Measurements from ENCODE around the gene HOXD10. TPM values are rescaled to one million over a fixed set of nuclear protein-coding genes. Genes with fewer than 3 reads are reported as not detected.

HOXD10 gene
- total RNA-seq, 1 donor from 2014 or later, result not detected

DNA sequence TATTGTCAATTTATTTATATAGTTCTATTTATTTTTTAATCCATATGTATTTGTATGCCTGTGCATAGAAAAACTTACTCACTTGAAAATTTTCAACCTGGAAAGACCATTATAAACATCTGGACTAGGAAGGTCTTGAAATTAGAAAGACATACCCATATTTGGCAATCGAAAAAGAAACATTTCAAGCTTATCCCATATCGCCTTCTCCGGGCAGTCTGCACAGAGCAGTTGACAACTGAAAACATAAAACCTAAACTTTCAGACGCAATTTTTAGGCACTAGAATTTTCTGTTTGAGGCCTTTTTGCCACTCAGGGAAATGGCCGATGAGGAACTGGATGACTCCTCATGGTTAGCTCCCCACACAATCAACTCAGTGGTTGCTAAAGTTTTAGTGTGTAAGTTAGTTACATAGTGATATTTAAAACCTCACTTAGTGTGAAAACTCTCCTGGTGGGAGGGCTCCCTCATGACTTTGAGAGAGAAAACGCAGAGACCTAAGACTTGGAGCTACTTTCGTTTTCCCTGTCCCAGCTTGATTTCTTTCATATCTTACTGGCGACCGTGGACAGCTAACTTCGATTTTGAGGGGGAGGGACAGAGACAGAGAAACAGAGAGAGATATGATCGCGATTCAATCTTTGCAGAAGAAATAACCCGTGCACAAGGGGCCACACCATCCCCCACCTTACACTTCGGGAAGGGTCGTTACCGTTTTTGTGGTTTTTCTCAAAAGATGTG, 20.2 kb upstream of the HOXD10 start:
- TF ChIP-seq, protein P1, sequence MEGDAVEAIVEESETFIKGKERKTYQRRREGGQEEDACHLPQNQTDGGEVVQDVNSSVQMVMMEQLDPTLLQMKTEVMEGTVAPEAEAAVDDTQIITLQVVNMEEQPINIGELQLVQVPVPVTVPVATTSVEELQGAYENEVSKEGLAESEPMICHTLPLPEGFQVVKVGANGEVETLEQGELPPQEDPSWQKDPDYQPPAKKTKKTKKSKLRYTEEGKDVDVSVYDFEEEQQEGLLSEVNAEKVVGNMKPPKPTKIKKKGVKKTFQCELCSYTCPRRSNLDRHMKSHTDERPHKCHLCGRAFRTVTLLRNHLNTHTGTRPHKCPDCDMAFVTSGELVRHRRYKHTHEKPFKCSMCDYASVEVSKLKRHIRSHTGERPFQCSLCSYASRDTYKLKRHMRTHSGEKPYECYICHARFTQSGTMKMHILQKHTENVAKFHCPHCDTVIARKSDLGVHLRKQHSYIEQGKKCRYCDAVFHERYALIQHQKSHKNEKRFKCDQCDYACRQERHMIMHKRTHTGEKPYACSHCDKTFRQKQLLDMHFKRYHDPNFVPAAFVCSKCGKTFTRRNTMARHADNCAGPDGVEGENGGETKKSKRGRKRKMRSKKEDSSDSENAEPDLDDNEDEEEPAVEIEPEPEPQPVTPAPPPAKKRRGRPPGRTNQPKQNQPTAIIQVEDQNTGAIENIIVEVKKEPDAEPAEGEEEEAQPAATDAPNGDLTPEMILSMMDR (IDR thresholded peaks at IDR 0.05), result no peak
- Histone ChIP-seq H3K4me3 (peak overlapping the region; percentile 54), H3K27ac (no peak overlapping the region), H3K4me1 (peaks cover 26% of the 10 kb centered on the region), H3K36me3 (no peaks in the 10 kb centered on the region), H3K9me3 (no peaks in the 10 kb centered on the region), H3K27me3 (ENCODE audit: low read depth) (peaks cover 98% of the 10 kb centered on the region)
- ATAC-seq (no peak), DNase-seq (no peak)
- intact Hi-C loops (cut with DNase I), result loop anchor here (10.0 kb wide), 1 partner anchor 402 kb away; no protein-coding TSS in a partner anchor

DNA sequence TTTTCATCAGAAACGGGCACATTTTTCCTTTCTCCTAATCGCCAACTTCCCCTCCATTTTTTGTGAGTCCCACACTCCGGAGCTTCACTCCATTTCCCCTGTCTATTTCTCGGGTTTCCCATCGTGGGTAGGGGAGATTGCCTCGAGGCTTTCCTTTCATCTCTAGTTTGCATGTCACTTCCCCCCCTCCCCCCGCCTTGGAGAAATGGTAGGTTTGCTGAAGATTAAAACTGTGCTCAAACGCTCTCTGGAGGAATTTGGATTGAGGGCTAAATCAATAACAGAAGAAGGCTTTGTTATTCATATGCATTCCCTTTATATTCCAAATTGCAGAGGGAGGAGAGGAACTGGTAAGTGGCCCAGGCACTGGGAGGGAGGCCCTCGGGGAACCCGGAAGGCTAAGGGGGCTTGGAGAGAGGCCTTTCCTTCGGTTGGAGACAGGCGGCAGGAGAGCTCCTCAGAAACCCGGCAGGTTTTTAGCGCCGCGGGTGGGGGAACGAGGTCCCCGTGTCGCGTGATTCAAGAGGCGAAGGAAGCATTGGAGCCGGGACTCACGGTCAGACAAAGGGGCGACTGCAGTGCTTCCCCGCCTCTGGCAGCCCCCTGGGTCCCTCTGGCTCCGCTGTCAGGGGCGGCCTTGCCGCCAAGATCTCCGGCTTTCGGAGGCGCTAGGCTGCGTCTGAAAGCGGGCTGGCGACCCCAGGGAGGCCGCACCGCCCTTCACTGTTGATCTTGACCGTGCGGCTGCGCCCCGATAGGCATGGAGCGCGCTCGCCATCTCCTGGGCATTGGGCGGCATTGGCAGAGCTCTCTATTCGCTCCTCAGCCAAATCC, 19.4 kb upstream of the HOXD10 start:
- Histone ChIP-seq H3K4me1 (peaks cover 26% of the 10 kb centered on the region), H3K9me3 (no peaks in the 10 kb centered on the region), H3K27ac (no peak overlapping the region), H3K4me3 (peak overlapping the region; percentile 54), H3K36me3 (no peaks in the 10 kb centered on the region), H3K27me3 (ENCODE audit: low read depth) (peaks cover 98% of the 10 kb centered on the region)
- DNase-seq, result peak; percentile 71
- peak; percentile 86 to 95 for ATAC-seq
- TF ChIP-seq, protein P1 (IDR thresholded peaks at IDR 0.05), result peak; percentile 86
- intact Hi-C loops (cut with DNase I), result loop anchor here (10.0 kb wide), 1 partner anchor 402 kb away; no protein-coding TSS in a partner anchor

DNA sequence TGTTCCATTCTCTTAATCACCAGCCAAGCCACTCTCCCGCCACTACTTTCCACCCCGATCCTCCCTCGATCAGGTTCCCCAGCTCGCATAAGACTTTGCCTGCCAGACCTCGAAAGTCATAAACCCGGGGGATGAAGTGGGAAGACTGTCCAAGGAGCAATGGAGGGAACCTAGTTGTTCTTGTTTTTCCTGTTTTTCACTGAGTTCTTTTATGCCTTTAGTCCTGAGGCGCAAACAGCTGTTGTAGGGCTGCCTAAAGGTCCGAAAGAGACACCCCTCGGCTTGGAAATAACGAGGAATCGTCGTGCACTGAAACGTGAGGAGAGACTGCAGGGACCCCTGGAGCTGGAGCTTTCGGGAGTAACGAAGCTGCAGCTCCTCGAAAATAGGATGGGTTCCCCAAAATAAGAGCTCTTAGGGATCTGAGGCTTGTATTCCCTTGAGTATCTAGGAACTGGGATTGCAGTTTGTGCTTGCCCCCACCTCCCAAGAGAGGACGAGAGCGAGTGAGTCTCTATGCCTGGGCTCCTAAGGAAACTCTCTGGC, 18.7 kb upstream of the HOXD10 start:
- DNase-seq, result no peak
- Histone ChIP-seq H3K27me3 (ENCODE audit: low read depth) (peaks cover 98% of the 10 kb centered on the region), H3K36me3 (no peaks in the 10 kb centered on the region), H3K27ac (no peak overlapping the region), H3K4me3 (peak overlapping the region; percentile 54), H3K9me3 (no peaks in the 10 kb centered on the region), H3K4me1 (peaks cover 26% of the 10 kb centered on the region)
- no peak for ATAC-seq
- intact Hi-C loops (cut with DNase I), result loop anchor here (10.0 kb wide), 1 partner anchor 403 kb away; no protein-coding TSS in a partner anchor
- TF ChIP-seq, protein P1 (IDR thresholded peaks at IDR 0.05), result no peak

DNA sequence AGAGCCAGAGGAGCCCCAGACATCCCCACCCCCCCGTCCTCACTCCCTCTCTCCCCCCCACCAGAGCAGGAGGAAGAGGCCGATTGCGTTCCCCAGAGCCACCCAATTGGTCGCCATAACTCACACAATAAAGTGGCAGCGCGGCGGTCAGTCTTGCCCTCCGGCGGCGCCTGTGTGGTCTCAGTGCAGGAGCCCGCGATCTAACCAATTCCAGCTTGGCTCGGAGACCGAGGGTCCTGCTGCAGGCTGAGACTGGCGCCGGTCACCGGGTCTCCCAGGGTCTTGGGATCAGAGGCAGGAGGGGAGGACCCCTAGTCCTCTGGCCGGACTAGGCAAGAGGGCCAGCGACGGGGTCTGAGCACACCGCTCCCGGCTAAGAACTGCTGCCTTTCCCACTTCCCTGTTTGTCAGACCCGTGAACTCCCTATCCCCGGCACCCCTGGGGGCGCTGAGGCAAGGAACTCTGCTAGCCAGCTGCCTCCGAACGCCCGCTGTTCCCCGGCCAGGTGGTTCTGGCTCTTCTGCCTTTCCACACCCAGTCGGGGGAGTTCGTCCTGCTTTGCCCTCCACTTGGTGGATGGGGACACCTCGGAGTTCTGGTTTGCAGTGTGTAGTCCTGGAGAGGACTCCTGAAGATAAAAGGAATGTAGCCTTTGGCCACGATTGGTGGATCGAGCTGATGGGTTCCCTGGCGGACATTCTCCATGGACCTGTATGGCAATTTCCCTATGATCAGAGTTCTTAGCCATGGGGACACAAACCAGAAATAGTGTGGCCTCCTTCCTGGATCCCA, 18.0 kb upstream of the HOXD10 start:
- H3K4me1 ChIP-seq, result peaks cover 20% of the 10 kb centered on the region
- H3K4me3 ChIP-seq, result no peak overlapping the region
- H3K9me3 ChIP-seq, result no peaks in the 10 kb centered on the region
- H3K27me3 ChIP-seq (ENCODE audit: low read depth), result peaks cover 98% of the 10 kb centered on the region
- H3K27ac ChIP-seq, result no peak overlapping the region
- no peaks in the 10 kb centered on the region for H3K36me3 ChIP-seq
- no peak for DNase-seq
- TF ChIP-seq, protein P1 (IDR thresholded peaks at IDR 0.05), result no peak
- intact Hi-C loops (cut with DNase I), result loop anchor here (10.0 kb wide), 1 partner anchor 404 kb away; no protein-coding TSS in a partner anchor
- ATAC-seq, result no peak

All from lower lobe of right lung (tissue), 2 donors.